ENCODE results near the gene TMCO1. TPM values are rescaled to one million over a fixed set of nuclear protein-coding genes. Genes with fewer than 3 reads are reported as not detected.

The TMCO1 gene
- polyA plus RNA-seq, 1 of the 3 experiments (the other 2 are of a cell fraction) = 54.4 TPM

- Histone ChIP-seq H3K4me2 (no peak overlapping the region), H3K79me2 (ENCODE audit: insufficient read depth) (peaks cover 7% of the 10 kb centered on the region), H3F3A (replicated peaks; ENCODE audit: insufficient read depth) (peaks cover 3% of the 10 kb centered on the region), H3K36me3 (replicated peaks in 1 of 2; ENCODE audit: control insufficient read depth in 1 of 2, insufficient read depth in 2 of 2, low read length in 1 of 2) (peaks cover 41 to 63% of the 10 kb centered on the region in 2 experiments), H2AFZ (ENCODE audit: low read depth) (no peak overlapping the region), H3K27ac (ENCODE audit: low read depth in 2 of 2, low read length in 1 of 2) (no peak overlapping the region; a peak in 1 of 4 replicates), H3K9me3 (no peaks in the 10 kb centered on the region), H3K4me3 (ENCODE audit: low read depth in 2 of 2, low read length in 1 of 2) (no peak overlapping the region), H4K20me1 (ENCODE audit: insufficient read depth) (no peaks in the 10 kb centered on the region), H3K27me3 (ENCODE audit: insufficient read depth) (no peaks in the 10 kb centered on the region), H3K9ac (no peak overlapping the region), H3K9me2 (no peaks in the 10 kb centered on the region), H3K4me1 (ENCODE audit: control insufficient read depth in 1 of 2, insufficient read depth in 2 of 2, low read depth in 1 of 2, low read length in 1 of 2) (no peaks in the 10 kb centered on the region)
- ChIA-PET CTCF (no interaction called here), POLR2A (no interaction called here)
- TF ChIP-seq NFIC (IDR thresholded peaks at IDR 0.05; ENCODE audit: borderline replicate concordance) (no peak), TAF1 (IDR thresholded peaks at IDR 0.05; ENCODE audit: borderline replicate concordance, low read depth, low read length) (no peak), EZH2phosphoT487 (IDR thresholded peaks at IDR 0.05; ENCODE audit: borderline replicate concordance, low read depth) (no peak), FOXM1 (IDR thresholded peaks at IDR 0.05; ENCODE audit: low read depth) (no peak), TEAD4 (IDR thresholded peaks at IDR 0.05; ENCODE audit: borderline replicate concordance, insufficient read depth) (no peak), MEF2A (IDR thresholded peaks at IDR 0.05; ENCODE audit: borderline replicate concordance, low read depth) (no peak), ZBTB33 (IDR thresholded peaks at IDR 0.05; ENCODE audit: borderline replicate concordance, low read depth) (no peak), JUND (IDR thresholded peaks at IDR 0.05) (no peak), RCOR1 (IDR thresholded peaks at IDR 0.05; ENCODE audit: low read length) (no peak), GABPA (IDR thresholded peaks at IDR 0.05; ENCODE audit: low read depth) (no peak), YY1 (IDR thresholded peaks at IDR 0.05; ENCODE audit: low read depth) (no peak), IRF3 (IDR thresholded peaks at IDR 0.05; ENCODE audit: low read depth, low read length) (no peak)
- no peak for DNase-seq
- WGBS (ENCODE audit: low lambda C conversion rate) = 54% methylated on average over 2 of the region's 2 CpGs
Observed at GRCh38 chr1:165678509-165678908, 90.2 kb downstream of the TMCO1 start.

Other genes with a start within 250 kb of the TMCO1 start
- not detected in 2 replicates for gene LRRC52, start 224.9 kb downstream of the TMCO1 start, polyA plus RNA-seq (2012; rRNA removed)
- gene MGST3, start 137.6 kb downstream of the TMCO1 start, polyA plus RNA-seq (2012; rRNA removed) = 245 and 270 TPM in 2 replicates
- 31.3 and 45.0 TPM in 2 replicates for gene ALDH9A1, start 70.3 kb downstream of the TMCO1 start, polyA plus RNA-seq (2012; rRNA removed)
- gene UCK2, start 58.7 kb upstream of the TMCO1 start, polyA plus RNA-seq (2012; rRNA removed) = 50.1 and 53.7 TPM in 2 replicates

Data from SK-N-SH (cell line).